HG02870 (cell line): ENCODE results near the gene KRTAP5-5.
"Not testable (repeated sequence)": the region's sequence is repeated elsewhere in the genome, so short reads cannot be mapped to it uniquely, and the experiment has no call there.

Source experiments
- ATAC-seq: cut with Tn5 transposase; IDR thresholded peaks from one replicate; pipeline ENCODE4 v1.9.1; 2021; ENCODE audit warnings: mild to moderate bottlenecking, moderate library complexity; ENCODE audit not compliant: unreplicated experiment

KRTAP5-5 gene

DNA sequence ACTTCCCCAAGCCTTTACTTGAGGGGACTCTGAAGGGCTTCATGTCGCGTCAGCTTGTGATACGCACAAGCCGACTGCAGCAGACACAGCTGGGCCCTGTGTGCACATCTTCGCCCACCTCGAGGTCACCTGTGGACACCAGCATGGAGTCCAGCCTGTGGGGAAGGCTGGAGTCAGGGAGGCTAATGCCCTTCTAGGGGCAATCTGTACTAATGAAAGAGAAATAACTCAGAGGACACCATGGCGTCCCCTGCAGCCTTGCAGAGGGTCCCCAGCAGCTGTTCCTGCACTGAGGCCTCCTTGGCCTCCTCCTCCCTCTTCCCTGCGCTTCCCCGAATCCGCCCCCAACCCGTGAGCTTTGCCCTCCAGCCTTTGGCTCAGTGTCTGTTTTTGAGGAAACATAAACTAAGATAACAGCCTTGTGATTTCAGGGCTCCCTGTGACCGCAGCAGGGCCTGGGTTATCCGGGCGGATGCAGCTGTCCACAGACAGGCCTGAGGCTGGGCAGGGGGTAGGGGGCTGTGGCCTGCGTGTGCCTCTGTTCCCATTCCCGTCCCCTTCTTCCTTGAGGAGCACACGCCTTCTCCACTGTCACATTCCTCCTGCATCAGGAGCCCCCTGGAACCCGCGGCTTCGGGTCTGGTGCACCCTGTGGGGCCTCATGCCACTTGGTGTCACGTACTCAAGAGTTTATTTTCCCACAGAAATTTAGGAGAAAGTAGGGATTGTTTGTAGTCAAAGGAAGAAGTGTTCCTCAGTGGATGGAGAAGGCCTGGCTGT, 25.0 kb downstream of the KRTAP5-5 start:
- no peak for ATAC-seq

DNA sequence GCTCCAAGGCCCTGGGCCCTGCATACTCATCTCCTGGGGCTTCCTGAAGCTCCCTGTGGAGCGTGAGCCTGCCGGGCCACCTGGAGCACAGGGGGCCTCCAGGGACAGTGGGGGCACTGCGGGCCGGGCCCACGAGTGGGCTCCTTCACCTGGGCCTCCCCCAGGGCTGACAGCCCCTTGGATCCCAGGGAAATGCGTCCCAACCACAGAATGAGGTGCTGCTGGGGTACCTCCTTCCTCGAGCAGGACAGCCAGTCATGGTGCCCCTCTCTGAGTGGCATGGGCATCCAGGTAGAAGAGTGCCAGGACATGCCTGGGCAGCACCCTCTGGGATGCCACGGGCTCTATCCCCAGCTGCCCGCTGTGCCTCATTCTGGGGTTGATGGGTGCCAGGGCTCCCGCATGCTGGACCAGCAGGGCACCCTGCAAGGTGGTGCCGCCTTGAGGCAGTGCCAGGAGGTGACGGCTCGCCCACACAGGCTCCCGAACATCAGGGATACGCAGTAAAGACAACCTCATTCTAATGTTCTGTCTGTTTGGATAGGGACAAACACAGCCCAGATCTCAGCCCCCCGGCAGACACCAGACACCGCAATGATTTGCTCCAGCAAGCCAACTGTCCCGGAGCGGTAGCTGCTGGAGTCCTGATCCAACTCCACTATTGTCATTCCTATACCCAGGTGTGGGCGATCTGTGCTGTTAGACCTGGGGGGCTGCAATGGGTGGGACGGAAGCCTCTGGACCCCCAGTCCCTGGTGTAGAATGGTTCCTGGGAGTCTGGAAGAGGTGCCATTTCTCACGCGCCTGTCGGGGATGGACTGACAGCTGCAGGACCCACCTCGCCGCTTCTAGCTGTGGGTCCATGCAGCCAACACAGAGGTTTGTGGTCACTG, 25.8 kb downstream of the KRTAP5-5 start:
- ATAC-seq: no peak

- no peak for ATAC-seq
Measured at GRCh38 chr11:1656061-1656441, 26.5 kb downstream of the KRTAP5-5 start.

DNA sequence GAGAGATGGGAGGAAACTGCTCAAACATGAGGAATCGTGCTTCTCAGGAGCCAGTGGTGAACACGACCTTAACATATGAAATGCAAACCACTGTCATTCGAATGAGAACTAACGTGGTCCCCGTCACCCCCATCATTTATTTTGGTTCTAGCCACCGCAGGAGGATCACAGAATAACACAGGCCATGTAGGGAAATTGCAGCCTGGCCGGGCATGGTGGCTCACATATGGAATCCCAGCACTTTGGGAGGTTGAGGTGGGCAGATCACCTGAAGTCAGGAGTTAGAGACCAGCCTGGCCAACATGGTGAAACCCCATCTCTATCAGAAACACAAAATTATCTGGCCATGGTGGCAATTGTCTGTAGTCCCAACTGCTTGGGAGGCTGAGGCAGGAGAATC, 27.1 kb downstream of the KRTAP5-5 start:
- no peak for ATAC-seq

DNA sequence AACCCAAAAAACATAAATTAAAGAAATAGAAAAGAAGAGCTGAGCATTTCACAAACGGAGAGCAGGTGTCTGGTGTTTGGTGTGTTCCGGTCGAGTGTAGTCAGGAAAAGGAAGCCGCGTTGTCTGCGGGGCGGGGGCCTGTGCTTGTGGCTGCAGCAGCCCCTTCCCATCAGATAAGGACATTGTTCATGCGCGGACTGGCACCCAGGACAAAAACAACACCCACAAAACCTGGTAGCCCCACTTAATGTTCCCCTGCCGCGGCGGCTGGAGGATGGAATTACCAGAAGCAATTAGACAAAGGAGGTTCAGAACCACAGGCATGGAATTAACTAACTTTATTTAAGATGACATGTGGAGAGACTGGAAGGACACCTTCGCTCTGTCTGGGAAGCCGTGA, 29.9 kb downstream of the KRTAP5-5 start:
- ATAC-seq: no peak

- no peak for ATAC-seq
Measured at GRCh38 chr11:1660111-1660867, 30.7 kb downstream of the KRTAP5-5 start.

DNA sequence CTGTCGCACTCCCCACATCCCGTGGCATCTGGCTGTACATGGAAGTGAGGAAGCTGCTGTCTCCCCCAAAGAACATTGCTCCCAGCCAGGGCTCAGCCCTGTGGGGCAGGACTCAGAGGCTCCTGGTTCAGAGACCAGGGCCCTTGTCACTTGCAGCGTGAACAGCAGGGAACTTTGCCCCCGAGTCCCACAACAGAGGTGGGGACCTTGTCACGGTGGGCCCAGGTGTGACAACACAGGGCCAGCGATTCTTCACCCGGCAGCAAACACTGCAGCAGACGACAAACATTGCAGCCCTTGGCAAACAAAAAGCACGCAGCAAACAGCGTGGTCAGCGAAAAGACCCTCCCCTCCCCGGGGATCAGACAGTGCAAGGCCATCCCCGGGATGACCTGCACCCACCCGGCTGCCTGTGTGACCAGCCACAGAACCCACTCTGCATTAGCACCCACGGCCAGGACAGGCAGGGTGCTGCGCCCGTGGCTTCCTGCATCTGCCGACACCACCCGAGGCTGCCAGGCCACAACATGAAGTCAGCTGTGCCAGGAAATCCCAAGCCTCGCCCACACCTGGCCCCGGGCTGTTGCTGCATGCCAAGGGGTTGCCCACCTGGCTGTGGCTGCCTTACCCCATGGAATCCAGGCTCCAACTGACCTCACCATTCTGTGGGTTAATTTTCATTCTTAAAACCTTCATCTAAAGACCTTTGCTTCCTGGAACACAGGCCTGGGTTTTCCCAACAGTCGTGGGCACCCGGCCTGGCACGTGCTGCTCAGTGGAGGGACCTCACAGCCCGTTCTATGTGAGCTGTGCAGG, 32.1 kb downstream of the KRTAP5-5 start:
- ATAC-seq: not testable (repeated sequence)

DNA sequence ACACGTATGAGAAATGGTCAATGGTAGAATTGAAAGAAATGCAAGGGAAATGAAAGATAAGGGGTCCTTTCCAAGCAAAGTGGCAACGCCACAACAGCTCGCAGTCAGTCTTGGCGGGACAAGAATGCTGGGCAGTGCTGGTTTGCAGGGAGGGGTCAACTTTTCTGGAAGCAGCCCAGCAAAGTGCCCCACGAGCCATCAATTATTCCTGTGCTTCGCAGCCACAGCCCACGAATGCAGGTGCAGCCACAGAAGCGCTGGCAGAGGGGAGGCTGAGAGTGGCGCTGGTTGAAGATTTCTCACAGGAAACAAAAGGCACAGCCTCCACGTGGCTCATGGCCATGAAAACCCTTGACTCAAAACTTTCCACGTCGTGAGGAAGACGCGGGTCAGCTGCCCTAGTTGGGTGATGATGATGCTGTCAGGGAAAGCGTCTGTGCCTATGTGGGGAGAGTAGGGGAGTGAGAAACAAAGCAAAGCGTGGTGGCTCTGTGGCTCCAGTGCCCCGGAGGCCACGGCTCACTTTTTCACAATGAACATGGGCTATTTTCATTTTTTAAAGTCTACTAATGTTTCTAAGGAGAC, 33.2 kb downstream of the KRTAP5-5 start:
- not testable (repeated sequence) for ATAC-seq

DNA sequence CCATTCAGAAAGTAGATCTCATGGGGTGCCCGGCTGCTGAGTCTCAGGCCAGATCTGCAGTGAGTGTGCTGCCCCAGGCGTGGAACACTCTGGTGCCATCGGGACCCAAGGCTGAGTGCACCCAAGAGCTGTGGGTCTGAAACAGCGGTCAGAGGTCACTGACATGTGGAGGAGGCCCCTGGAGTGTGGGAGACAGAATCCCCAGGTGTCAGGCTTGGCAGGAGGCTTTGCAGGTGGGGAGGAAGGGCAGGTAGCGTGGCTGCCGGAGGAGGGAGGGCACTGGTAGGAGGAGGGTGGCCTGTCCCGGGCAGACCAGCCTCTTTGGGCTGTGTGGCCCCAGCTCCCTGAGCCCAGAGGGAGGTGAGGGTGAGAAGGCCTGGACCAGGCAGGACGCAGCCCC, 35.7 kb downstream of the KRTAP5-5 start:
- ATAC-seq: no peak

GRCh38 chr11:1667121-1667850, 37.7 kb downstream of the KRTAP5-5 start:
- ATAC-seq: no peak

DNA sequence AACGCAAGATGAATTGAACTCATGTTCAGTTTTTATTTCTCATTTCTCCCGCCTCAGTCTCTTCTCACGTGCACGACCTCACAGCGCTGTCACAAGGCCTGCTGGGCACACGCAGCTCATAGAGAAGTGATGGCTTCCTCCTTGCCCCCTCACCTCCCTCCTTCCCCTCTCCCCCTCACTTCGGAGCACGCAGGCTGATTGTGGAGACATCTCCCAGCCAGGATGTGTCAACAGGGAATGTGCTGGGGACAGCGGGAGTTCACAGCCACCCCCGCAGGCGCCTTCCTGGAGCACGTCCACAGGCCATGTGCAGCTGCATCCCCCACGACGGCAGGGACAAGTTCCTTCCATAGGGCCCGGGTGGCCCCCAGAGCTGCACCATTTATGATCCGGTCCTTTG, 38.3 kb downstream of the KRTAP5-5 start:
- ATAC-seq: no peak

- ATAC-seq: no peak
Measured at GRCh38 chr11:1668911-1669473, 39.4 kb downstream of the KRTAP5-5 start.

GRCh38 chr11:1669546-1670218, 40.1 kb downstream of the KRTAP5-5 start:
- ATAC-seq: no peak

GRCh38 chr11:1670457-1670856, 40.9 kb downstream of the KRTAP5-5 start:
- not testable (repeated sequence) for ATAC-seq

DNA sequence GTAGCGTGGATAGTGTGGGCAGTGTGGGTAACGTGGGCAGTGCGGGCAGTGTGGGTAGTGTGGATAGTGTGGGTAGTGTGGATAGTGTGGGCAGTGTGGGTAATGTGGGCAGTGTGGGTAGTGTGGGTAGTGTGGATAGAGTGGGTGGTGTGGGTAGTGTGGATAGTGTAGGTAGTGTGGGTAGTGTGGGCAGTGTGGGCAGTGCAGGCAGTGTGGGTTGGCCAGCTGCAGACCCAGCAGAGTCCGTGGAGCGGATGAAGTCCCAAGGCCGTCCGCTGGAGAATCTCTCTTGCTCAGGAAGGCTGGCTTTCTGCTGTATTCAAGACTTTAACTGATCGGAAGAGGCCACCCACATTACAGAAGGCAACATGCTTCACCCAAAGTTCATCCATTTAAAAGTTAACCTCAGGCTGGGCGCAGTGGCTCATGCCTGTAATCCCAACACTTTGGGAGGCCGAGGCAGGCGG, 41.4 kb downstream of the KRTAP5-5 start:
- ATAC-seq: no peak

- ATAC-seq: no peak
Measured at GRCh38 chr11:1671658-1672057, 42.1 kb downstream of the KRTAP5-5 start.

GRCh38 chr11:1672613-1673350, 43.2 kb downstream of the KRTAP5-5 start:
- ATAC-seq: no peak
